ENCODE data around the gene KRT79. TPM values are rescaled to one million over a fixed set of nuclear protein-coding genes. Genes with fewer than 3 reads are reported as not detected.

The KRT79 gene
- total and polyA plus RNA-seq, 2 of the 8 experiments (the other 6 are each of a cell fraction or from before 2014, with no cell fraction given): not detected

- TF ChIP-seq, protein P1, sequence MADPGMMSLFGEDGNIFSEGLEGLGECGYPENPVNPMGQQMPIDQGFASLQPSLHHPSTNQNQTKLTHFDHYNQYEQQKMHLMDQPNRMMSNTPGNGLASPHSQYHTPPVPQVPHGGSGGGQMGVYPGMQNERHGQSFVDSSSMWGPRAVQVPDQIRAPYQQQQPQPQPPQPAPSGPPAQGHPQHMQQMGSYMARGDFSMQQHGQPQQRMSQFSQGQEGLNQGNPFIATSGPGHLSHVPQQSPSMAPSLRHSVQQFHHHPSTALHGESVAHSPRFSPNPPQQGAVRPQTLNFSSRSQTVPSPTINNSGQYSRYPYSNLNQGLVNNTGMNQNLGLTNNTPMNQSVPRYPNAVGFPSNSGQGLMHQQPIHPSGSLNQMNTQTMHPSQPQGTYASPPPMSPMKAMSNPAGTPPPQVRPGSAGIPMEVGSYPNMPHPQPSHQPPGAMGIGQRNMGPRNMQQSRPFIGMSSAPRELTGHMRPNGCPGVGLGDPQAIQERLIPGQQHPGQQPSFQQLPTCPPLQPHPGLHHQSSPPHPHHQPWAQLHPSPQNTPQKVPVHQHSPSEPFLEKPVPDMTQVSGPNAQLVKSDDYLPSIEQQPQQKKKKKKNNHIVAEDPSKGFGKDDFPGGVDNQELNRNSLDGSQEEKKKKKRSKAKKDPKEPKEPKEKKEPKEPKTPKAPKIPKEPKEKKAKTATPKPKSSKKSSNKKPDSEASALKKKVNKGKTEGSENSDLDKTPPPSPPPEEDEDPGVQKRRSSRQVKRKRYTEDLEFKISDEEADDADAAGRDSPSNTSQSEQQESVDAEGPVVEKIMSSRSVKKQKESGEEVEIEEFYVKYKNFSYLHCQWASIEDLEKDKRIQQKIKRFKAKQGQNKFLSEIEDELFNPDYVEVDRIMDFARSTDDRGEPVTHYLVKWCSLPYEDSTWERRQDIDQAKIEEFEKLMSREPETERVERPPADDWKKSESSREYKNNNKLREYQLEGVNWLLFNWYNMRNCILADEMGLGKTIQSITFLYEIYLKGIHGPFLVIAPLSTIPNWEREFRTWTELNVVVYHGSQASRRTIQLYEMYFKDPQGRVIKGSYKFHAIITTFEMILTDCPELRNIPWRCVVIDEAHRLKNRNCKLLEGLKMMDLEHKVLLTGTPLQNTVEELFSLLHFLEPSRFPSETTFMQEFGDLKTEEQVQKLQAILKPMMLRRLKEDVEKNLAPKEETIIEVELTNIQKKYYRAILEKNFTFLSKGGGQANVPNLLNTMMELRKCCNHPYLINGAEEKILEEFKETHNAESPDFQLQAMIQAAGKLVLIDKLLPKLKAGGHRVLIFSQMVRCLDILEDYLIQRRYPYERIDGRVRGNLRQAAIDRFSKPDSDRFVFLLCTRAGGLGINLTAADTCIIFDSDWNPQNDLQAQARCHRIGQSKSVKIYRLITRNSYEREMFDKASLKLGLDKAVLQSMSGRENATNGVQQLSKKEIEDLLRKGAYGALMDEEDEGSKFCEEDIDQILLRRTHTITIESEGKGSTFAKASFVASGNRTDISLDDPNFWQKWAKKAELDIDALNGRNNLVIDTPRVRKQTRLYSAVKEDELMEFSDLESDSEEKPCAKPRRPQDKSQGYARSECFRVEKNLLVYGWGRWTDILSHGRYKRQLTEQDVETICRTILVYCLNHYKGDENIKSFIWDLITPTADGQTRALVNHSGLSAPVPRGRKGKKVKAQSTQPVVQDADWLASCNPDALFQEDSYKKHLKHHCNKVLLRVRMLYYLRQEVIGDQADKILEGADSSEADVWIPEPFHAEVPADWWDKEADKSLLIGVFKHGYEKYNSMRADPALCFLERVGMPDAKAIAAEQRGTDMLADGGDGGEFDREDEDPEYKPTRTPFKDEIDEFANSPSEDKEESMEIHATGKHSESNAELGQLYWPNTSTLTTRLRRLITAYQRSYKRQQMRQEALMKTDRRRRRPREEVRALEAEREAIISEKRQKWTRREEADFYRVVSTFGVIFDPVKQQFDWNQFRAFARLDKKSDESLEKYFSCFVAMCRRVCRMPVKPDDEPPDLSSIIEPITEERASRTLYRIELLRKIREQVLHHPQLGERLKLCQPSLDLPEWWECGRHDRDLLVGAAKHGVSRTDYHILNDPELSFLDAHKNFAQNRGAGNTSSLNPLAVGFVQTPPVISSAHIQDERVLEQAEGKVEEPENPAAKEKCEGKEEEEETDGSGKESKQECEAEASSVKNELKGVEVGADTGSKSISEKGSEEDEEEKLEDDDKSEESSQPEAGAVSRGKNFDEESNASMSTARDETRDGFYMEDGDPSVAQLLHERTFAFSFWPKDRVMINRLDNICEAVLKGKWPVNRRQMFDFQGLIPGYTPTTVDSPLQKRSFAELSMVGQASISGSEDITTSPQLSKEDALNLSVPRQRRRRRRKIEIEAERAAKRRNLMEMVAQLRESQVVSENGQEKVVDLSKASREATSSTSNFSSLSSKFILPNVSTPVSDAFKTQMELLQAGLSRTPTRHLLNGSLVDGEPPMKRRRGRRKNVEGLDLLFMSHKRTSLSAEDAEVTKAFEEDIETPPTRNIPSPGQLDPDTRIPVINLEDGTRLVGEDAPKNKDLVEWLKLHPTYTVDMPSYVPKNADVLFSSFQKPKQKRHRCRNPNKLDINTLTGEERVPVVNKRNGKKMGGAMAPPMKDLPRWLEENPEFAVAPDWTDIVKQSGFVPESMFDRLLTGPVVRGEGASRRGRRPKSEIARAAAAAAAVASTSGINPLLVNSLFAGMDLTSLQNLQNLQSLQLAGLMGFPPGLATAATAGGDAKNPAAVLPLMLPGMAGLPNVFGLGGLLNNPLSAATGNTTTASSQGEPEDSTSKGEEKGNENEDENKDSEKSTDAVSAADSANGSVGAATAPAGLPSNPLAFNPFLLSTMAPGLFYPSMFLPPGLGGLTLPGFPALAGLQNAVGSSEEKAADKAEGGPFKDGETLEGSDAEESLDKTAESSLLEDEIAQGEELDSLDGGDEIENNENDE (IDR thresholded peaks at IDR 0.05; ENCODE audit: insufficient replicate concordance, low read length): no peak
- no peak for TF ChIP-seq TAF1 (IDR thresholded peaks at IDR 0.05; ENCODE audit: low read depth, low read length)
Observed at GRCh38 chr12:52818388-52818787, 15.7 kb downstream of the KRT79 start (continued).

All from H1 (cell line).